ENCODE measurements around the gene HMOX2.

The HMOX2 gene

DNA sequence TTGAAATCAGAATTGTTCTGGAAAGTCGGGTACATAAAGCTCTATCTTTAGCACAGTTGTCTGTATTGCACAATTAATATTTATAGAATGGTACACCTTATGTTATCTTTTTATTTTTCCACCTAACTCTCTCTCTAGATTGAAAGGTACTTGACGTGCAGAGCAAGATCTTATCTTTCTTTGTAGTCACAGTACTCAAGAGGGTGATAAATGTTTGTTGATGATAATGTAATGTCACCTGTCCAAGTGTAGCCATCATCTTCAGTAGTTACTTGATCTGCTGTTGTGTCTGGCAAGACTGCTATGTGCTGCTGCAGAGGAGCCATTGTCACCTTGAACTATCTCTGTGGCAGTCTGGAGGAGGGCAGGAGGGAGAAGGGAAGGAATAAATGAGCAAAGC is 5.3 kb downstream of the HMOX2 start:
- Histone ChIP-seq H4K20me1 (ENCODE audit: insufficient read depth, low read length) (peaks cover 4% of the 10 kb centered on the region; the same call in 1 of the 2 replicates), H3K27ac (ENCODE audit: low read length) (no peak overlapping the region), H3K9me3 (ENCODE audit: insufficient read depth, low read length) (no peaks in the 10 kb centered on the region), H3K36me3 (replicated peaks; ENCODE audit: low read depth, low read length) (peaks cover 6% of the 10 kb centered on the region), H3K4me1 (ENCODE audit: low read length) (peaks cover 7% of the 10 kb centered on the region; the same call in 1 of the 2 replicates), H2AFZ (ENCODE audit: low read depth, low read length) (no peak overlapping the region), H3K4me2 (ENCODE audit: low read length) (no peak overlapping the region), H3K4me3 (ENCODE audit: low read length) (no peak overlapping the region), H3K9ac (ENCODE audit: low read length) (no peak overlapping the region), H3K79me2 (ENCODE audit: low read length) (peaks cover 56% of the 10 kb centered on the region), H3K27me3 (ENCODE audit: low read depth, low read length) (no peaks in the 10 kb centered on the region)
- TF ChIP-seq, protein P1, sequence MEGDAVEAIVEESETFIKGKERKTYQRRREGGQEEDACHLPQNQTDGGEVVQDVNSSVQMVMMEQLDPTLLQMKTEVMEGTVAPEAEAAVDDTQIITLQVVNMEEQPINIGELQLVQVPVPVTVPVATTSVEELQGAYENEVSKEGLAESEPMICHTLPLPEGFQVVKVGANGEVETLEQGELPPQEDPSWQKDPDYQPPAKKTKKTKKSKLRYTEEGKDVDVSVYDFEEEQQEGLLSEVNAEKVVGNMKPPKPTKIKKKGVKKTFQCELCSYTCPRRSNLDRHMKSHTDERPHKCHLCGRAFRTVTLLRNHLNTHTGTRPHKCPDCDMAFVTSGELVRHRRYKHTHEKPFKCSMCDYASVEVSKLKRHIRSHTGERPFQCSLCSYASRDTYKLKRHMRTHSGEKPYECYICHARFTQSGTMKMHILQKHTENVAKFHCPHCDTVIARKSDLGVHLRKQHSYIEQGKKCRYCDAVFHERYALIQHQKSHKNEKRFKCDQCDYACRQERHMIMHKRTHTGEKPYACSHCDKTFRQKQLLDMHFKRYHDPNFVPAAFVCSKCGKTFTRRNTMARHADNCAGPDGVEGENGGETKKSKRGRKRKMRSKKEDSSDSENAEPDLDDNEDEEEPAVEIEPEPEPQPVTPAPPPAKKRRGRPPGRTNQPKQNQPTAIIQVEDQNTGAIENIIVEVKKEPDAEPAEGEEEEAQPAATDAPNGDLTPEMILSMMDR (IDR thresholded peaks at IDR 0.05; ENCODE audit: low read depth, low read length) = no peak

DNA sequence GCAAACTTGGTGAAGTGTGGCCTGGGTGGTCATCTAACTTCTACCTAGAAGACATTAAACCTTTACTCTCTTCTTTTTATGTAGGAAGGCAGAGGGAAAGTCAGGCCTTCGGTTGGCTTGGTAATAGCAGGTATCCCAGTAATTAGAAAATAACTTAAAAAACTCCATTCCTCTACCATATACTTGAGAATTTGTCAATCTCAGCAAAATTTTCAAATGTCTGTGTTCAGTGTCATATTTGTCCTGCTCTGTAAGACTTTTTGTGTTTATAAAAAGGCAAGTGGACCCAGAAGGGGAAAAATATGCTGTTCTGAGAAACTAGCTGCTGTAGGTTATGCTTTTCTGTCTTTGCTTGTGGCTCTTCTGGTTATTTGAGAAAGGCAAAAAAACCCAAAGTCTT is 5.8 kb downstream of the HMOX2 start:
- H3K9me3 ChIP-seq (ENCODE audit: insufficient read depth, low read length) = no peaks in the 10 kb centered on the region
- no peaks in the 10 kb centered on the region for H3K27me3 ChIP-seq (ENCODE audit: low read depth, low read length)
- peaks cover 51% of the 10 kb centered on the region for H3K79me2 ChIP-seq (ENCODE audit: low read length)
- H3K27ac ChIP-seq (ENCODE audit: low read length) = no peak overlapping the region
- peaks cover 7% of the 10 kb centered on the region; the same call in 1 of the 2 replicates for H3K4me1 ChIP-seq (ENCODE audit: low read length)
- H3K4me3 ChIP-seq (ENCODE audit: low read length) = no peak overlapping the region
- peaks cover 7% of the 10 kb centered on the region for H3K36me3 ChIP-seq (replicated peaks; ENCODE audit: low read depth, low read length)
- H4K20me1 ChIP-seq (ENCODE audit: insufficient read depth, low read length) = peaks cover 4% of the 10 kb centered on the region; the same call in 1 of the 2 replicates
- no peak overlapping the region for H3K9ac ChIP-seq (ENCODE audit: low read length)
- no peak overlapping the region for H2AFZ ChIP-seq (ENCODE audit: low read depth, low read length)
- TF ChIP-seq, protein P1 (IDR thresholded peaks at IDR 0.05; ENCODE audit: low read depth, low read length) = no peak
- no peak for TF ChIP-seq EZH2phosphoT487 (IDR thresholded peaks at IDR 0.05; ENCODE audit: low read depth)
- H3K4me2 ChIP-seq (ENCODE audit: low read length) = no peak overlapping the region

DNA sequence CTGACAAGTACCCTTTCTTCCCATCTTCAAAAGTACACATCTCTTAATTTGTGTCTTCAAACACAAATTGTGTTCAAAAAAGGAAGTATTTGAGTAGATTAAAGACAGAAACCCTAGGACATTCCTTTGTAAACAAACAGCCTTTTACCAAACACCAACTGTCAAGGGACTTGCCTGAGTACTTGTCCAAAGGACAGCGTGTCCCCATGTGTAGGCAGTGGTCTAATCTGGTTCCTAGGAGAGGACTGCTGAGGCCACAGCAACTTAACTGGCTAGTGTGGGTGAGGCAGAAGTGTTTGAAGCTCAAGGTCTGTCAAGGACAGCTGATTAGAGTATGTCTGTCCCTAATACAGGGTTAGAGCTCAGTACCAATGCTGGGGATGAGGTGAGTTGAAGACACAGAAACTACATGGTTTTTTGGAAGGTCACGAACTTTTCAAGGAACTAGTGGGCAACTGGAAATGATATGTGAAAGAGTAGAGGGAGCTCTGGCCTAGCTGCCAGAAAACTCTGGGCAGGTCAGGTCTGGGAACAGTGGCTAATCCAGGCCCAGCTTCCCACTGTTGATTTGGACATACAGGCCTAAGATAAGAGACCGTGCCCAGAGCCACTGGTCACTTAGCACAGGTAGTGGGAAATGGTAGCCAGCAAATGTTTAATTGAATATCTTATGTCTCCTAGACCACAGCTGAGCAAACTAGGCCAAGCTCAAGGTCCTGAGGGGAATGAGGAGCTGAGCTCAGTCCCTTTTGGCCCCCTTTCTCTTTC is 10.1 kb downstream of the HMOX2 start:
- Histone ChIP-seq H3K27me3 (ENCODE audit: low read depth, low read length) (no peaks in the 10 kb centered on the region), H3K4me3 (ENCODE audit: low read length) (no peak overlapping the region), H3K9ac (ENCODE audit: low read length) (no peak overlapping the region), H4K20me1 (ENCODE audit: insufficient read depth, low read length) (peaks cover 10% of the 10 kb centered on the region; the same call in 1 of the 2 replicates), H3K9me3 (ENCODE audit: insufficient read depth, low read length) (no peaks in the 10 kb centered on the region), H3K79me2 (ENCODE audit: low read length) (peaks cover 25% of the 10 kb centered on the region), H3K4me1 (ENCODE audit: low read length) (no peaks in the 10 kb centered on the region), H3K27ac (ENCODE audit: low read length) (no peak overlapping the region), H2AFZ (ENCODE audit: low read depth, low read length) (no peak overlapping the region), H3K4me2 (ENCODE audit: low read length) (no peak overlapping the region), H3K36me3 (replicated peaks; ENCODE audit: low read depth, low read length) (peaks cover 7% of the 10 kb centered on the region)
- TF ChIP-seq, protein P1 (IDR thresholded peaks at IDR 0.05; ENCODE audit: low read depth, low read length) = no peak
- TF ChIP-seq EZH2phosphoT487 (IDR thresholded peaks at IDR 0.05; ENCODE audit: low read depth) = no peak

DNA sequence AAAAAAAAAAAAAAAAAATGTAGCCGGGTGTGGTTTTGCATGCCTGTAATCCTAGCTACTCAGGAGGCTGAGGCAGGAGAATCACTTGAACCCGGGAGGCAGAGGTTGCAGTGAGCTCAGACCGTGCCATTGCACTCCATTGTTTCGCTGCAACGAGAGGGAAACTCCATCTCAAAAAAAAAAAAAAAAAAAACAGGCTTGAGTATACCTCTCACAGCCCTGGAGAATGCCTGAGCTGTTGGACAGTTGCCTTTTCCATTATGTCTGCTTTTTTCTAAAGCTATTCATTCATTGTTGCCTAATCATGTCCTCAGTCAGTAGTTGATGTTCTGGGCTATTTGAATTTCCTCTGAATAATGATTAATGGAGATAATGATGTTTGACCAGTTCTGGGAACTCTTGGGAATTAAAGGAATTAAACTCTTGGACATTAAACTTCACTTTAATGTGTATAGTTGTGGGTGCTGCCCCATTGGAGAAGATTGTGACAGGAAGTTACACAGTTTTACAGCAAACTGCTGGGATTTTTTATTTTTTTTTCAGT is 11.8 kb downstream of the HMOX2 start:
- Histone ChIP-seq H3K4me1 (ENCODE audit: low read length) (no peaks in the 10 kb centered on the region), H3K9ac (ENCODE audit: low read length) (no peak overlapping the region), H3K9me3 (ENCODE audit: insufficient read depth, low read length) (no peaks in the 10 kb centered on the region), H3K27me3 (ENCODE audit: low read depth, low read length) (no peaks in the 10 kb centered on the region), H3K36me3 (replicated peaks; ENCODE audit: low read depth, low read length) (peaks cover 7% of the 10 kb centered on the region), H3K4me3 (ENCODE audit: low read length) (no peak overlapping the region), H3K27ac (ENCODE audit: low read length) (no peak overlapping the region), H3K79me2 (ENCODE audit: low read length) (peaks cover 9% of the 10 kb centered on the region), H4K20me1 (ENCODE audit: insufficient read depth, low read length) (0 out of 2 replicates have a peak, but pooled peaks cover 5% of the 10 kb centered on the region), H3K4me2 (ENCODE audit: low read length) (no peak overlapping the region), H2AFZ (ENCODE audit: low read depth, low read length) (no peak overlapping the region)
- TF ChIP-seq, protein P1 (IDR thresholded peaks at IDR 0.05; ENCODE audit: low read depth, low read length) = no peak
- TF ChIP-seq EZH2phosphoT487 (IDR thresholded peaks at IDR 0.05; ENCODE audit: low read depth) = no peak

Data from OCI-LY3 (cell line).